GM23338 (cell line): ENCODE data around the gene CYBRD1. TPM values are rescaled to one million over a fixed set of nuclear protein-coding genes. Genes with fewer than 3 reads are reported as not detected.

Experiments used
- ATAC-seq: fragments of 200-7000 bp; cut with Tn5 transposase; 3 replicates; pipeline ENCODE4 v1.9.1; 2020
- DNase-seq: peaks from one replicate; pipeline ENCODE4 v3.0.0-alpha.2; 2015; ENCODE audit warnings: low spot score
- H2AFZ ChIP-seq: fragments of 200-600 bp; sonication (generic); 2 replicates; pipeline ENCODE4 v1.8.0; 2016; ENCODE audit warnings: antibody characterized with exemption, mild to moderate bottlenecking, moderate library complexity
- H3F3A ChIP-seq: fragments of 200-600 bp; sonication (generic); replicated peaks from 2 replicates; pipeline ENCODE4 v1.8.0; 2017; ENCODE audit warnings: antibody characterized with exemption, mixed run types, low read depth
- H3K27ac ChIP-seq: fragments of 200-600 bp; sonication (generic); 2 replicates; pipeline ENCODE4 v1.6.1; 2016; ENCODE audit warnings: low read depth
- H3K27me3 ChIP-seq: fragments of 200-600 bp; sonication (generic); 2 replicates; pipeline ENCODE4 v1.8.0; 2016; ENCODE audit warnings: mild to moderate bottlenecking, mixed run types, moderate library complexity; ENCODE audit not compliant: insufficient read depth
- H3K36me3 ChIP-seq: fragments of 200-600 bp; sonication (generic); 2 replicates; pipeline ENCODE4 v1.8.0; 2016; ENCODE audit warnings: mild to moderate bottlenecking; ENCODE audit not compliant: insufficient read depth
- H3K4me1 ChIP-seq: fragments of 200-600 bp; sonication (generic); 2 replicates; pipeline ENCODE4 v1.8.0; 2016; ENCODE audit warnings: mild to moderate bottlenecking, moderate library complexity; ENCODE audit not compliant: insufficient read depth
- H3K4me2 ChIP-seq: fragments of 200-600 bp; sonication (generic); 2 replicates; pipeline ENCODE4 v1.7.1; 2017; ENCODE audit warnings: mixed run types
- H3K4me3 ChIP-seq: fragments of 200-600 bp; sonication (generic); 2 replicates; pipeline ENCODE4 v1.6.1; 2016; ENCODE audit warnings: mixed run types
- H3K79me2 ChIP-seq: fragments of 200-600 bp; sonication (generic); replicated peaks from 2 replicates; pipeline ENCODE4 v1.8.0; 2017; ENCODE audit warnings: mild to moderate bottlenecking; ENCODE audit not compliant: insufficient read depth
- H3K9me2 ChIP-seq: fragments of 200-600 bp; sonication (generic); 2 replicates; pipeline ENCODE4 v1.8.0; 2017; ENCODE audit not compliant: insufficient read depth
- H4K20me1 ChIP-seq: fragments of 200-600 bp; sonication (generic); replicated peaks from 2 replicates; pipeline ENCODE4 v1.8.0; 2017; ENCODE audit warnings: mild to moderate bottlenecking; ENCODE audit not compliant: insufficient read depth
- H3K27ac Mint-ChIP-seq: 2 replicates; pipeline ENCODE4 v1.8.0; 2020; ENCODE audit warnings: inconsistent platforms, mild to moderate bottlenecking, moderate library complexity, mixed read lengths
- H3K27me3 Mint-ChIP-seq: 3 replicates; pipeline ENCODE4 v1.8.0; 2022; ENCODE audit warnings: low read depth, mild to moderate bottlenecking, moderate library complexity, mixed read lengths, inconsistent platforms; ENCODE audit not compliant: insufficient read depth, poor library complexity
- H3K36me3 Mint-ChIP-seq: 3 replicates; pipeline ENCODE4 v1.8.0; 2021; ENCODE audit warnings: low read depth, mild to moderate bottlenecking, inconsistent platforms, moderate library complexity, mixed read lengths
- H3K4me1 Mint-ChIP-seq: 3 replicates; pipeline ENCODE4 v1.8.0; 2020; ENCODE audit warnings: mild to moderate bottlenecking, inconsistent platforms, mixed read lengths
- H3K4me3 Mint-ChIP-seq: 3 replicates; pipeline ENCODE4 v1.8.0; 2021; ENCODE audit warnings: moderate library complexity, mild to moderate bottlenecking, inconsistent platforms, mixed read lengths
- H3K9me3 Mint-ChIP-seq: 3 replicates; pipeline ENCODE4 v1.8.0; 2020; ENCODE audit warnings: moderate library complexity, mild to moderate bottlenecking, inconsistent platforms, mixed read lengths
- CTCF ChIP-seq, 2 experiments: fragments of 200-600 bp in 1 of 2; sonication (generic) in 1 of 2; conservative IDR thresholded peaks; 2 replicates each; pipeline versions ENCODE4 v1.5.1 to v1.6.1; 2016 to 2017; ENCODE audit warnings: antibody characterized with exemption in 2 of 2, low read depth in 2 of 2, mild to moderate bottlenecking in 2 of 2, moderate library complexity in 1 of 2
- ETS1 ChIP-seq: IDR thresholded peaks from 2 replicates; pipeline ENCODE4 v1.6.1; 2016; ENCODE audit warnings: antibody characterized with exemption
- EZH2phosphoT487 ChIP-seq: fragments of 200-600 bp; sonication (generic); IDR thresholded peaks from one replicate; pipeline ENCODE4 v1.8.1; 2018; ENCODE audit warnings: antibody characterized with exemption; ENCODE audit not compliant: unreplicated experiment
- NANOG ChIP-seq: IDR thresholded peaks from 2 replicates; pipeline ENCODE4 v1.6.1; 2016; ENCODE audit warnings: antibody characterized with exemption, borderline replicate concordance
- POLR2AphosphoS5 ChIP-seq: IDR thresholded peaks from 2 replicates; pipeline ENCODE4 v1.6.1; 2016; ENCODE audit warnings: antibody characterized with exemption, low read depth
- REST ChIP-seq: IDR thresholded peaks from one replicate; pipeline ENCODE4 v1.6.1; 2018; ENCODE audit warnings: antibody characterized with exemption; ENCODE audit not compliant: unreplicated experiment
- STAT1 ChIP-seq: IDR thresholded peaks from one replicate; pipeline ENCODE4 v1.6.1; 2016; ENCODE audit warnings: antibody characterized with exemption; ENCODE audit not compliant: unreplicated experiment
- ZNF114 ChIP-seq: fragments of 250-450 bp; sonication (Bioruptor Pico); IDR thresholded peaks from 2 replicates; pipeline ENCODE4 v1.5.0; 2020; ENCODE audit warnings: mild to moderate bottlenecking, moderate library complexity
- ZNF331 ChIP-seq: fragments of 250-450 bp; sonication (Bioruptor Pico); IDR thresholded peaks from 2 replicates; pipeline ENCODE4 v1.5.0; 2020; ENCODE audit warnings: low read depth, mild to moderate bottlenecking, moderate library complexity
- polyA plus RNA-seq: library from polyadenylated mRNA; unstranded; fragments of >200 nt; fragmentation: Nextera tagmentation; extraction: Ambion mirVana; gene quantifications from 2 replicates; pipeline ENCODE4 v1.2.1, GENCODE V29; 2016
- total RNA-seq: library from RNA; depleted of rRNA; stranded (reverse); fragments of >200 nt; shearing (Covaris generic); gene quantifications from 2 replicates; pipeline ENCODE4 v1.2.3, GENCODE V29; 2014

Gene CYBRD1
- total and polyA plus RNA-seq, 2 experiments from 2014 or later: 3.4 to 5.3 TPM

GRCh38 chr2:171557363-171557762 lies 35.1 kb downstream of the CYBRD1 start:
- H3K4me3 ChIP-seq: no peak overlapping the region
- Mint-ChIP-seq H3K4me3 (no peak overlapping the region), H3K36me3 (peaks cover 3% of the 10 kb centered on the region; the same call in 1 of the 3 replicates), H3K27me3 (peaks cover 1% of the 10 kb centered on the region), H3K9me3 (no peaks in the 10 kb centered on the region), H3K27ac (no peak overlapping the region), H3K4me1 (peaks cover 14% of the 10 kb centered on the region)
- H3K27ac ChIP-seq: no peak overlapping the region
- no peak overlapping the region for H3K4me2 ChIP-seq
- H2AFZ ChIP-seq: no peak overlapping the region
- DNase-seq (no peak), ATAC-seq (no peak)
- no peaks in the 10 kb centered on the region for H3K79me2 ChIP-seq
- H3K9me2 ChIP-seq: no peaks in the 10 kb centered on the region
- TF ChIP-seq STAT1: no peak
- no peak for TF ChIP-seq ZNF114
- TF ChIP-seq NANOG: no peak
- TF ChIP-seq CTCF (conservative IDR thresholded peaks at IDR 0.05; ENCODE audit: low read depth in 2 of 2): no peak
- TF ChIP-seq EZH2phosphoT487: no peak
- H3F3A ChIP-seq: no peaks in the 10 kb centered on the region
- no peaks in the 10 kb centered on the region for H3K36me3 ChIP-seq
- H3K4me1 ChIP-seq: no peaks in the 10 kb centered on the region
- no peaks in the 10 kb centered on the region for H4K20me1 ChIP-seq
- no peaks in the 10 kb centered on the region for H3K27me3 ChIP-seq

GRCh38 chr2:171563301-171563700 lies 41.0 kb downstream of the CYBRD1 start:
- H3K36me3 Mint-ChIP-seq: no peaks in the 10 kb centered on the region
- TF ChIP-seq ZNF331 (CRISPR knock-in tag) (no peak), ZNF114 (no peak), STAT1 (no peak), ETS1 (no peak), POLR2AphosphoS5 (no peak)
- Histone ChIP-seq H3K27me3 (no peaks in the 10 kb centered on the region), H3K4me3 (no peak overlapping the region), H3K27ac (no peak overlapping the region), H3K4me1 (no peaks in the 10 kb centered on the region), H3K79me2 (no peaks in the 10 kb centered on the region), H2AFZ (no peak overlapping the region; the same call in 1 of the 2 replicates), H3K4me2 (no peak overlapping the region), H4K20me1 (no peaks in the 10 kb centered on the region), H3F3A (no peaks in the 10 kb centered on the region), H3K9me2 (no peaks in the 10 kb centered on the region), H3K36me3 (no peaks in the 10 kb centered on the region)
- no peak overlapping the region for H3K27ac Mint-ChIP-seq
- ATAC-seq (no peak), DNase-seq (no peak)
- H3K4me1 Mint-ChIP-seq: peaks cover 12% of the 10 kb centered on the region
- H3K9me3 Mint-ChIP-seq: no peaks in the 10 kb centered on the region
- H3K4me3 Mint-ChIP-seq: no peak overlapping the region
- H3K27me3 Mint-ChIP-seq: peaks cover 3% of the 10 kb centered on the region

- no peaks in the 10 kb centered on the region for H3K36me3 Mint-ChIP-seq
- H3K9me3 Mint-ChIP-seq: no peaks in the 10 kb centered on the region
- H3K27me3 ChIP-seq: no peaks in the 10 kb centered on the region
- no peak overlapping the region for H3K4me3 ChIP-seq
- H3K27ac Mint-ChIP-seq: no peak overlapping the region
- peaks cover 8% of the 10 kb centered on the region; the same call in 2 of the 3 replicates for H3K4me1 Mint-ChIP-seq
- H3K9me2 ChIP-seq: no peaks in the 10 kb centered on the region
- H3K27me3 Mint-ChIP-seq: peaks cover 3% of the 10 kb centered on the region
- no peak overlapping the region for H3K4me2 ChIP-seq
- H3F3A ChIP-seq: no peaks in the 10 kb centered on the region
- no peaks in the 10 kb centered on the region for H3K4me1 ChIP-seq
- H2AFZ ChIP-seq: no peak overlapping the region
- TF ChIP-seq REST (no peak), ZNF331 (CRISPR knock-in tag) (no peak), POLR2AphosphoS5 (no peak), ZNF114 (no peak)
- DNase-seq (no peak), ATAC-seq (no peak)
- H3K27ac ChIP-seq: no peak overlapping the region
- no peaks in the 10 kb centered on the region for H3K36me3 ChIP-seq
- H3K4me3 Mint-ChIP-seq: no peak overlapping the region
- H3K79me2 ChIP-seq: no peaks in the 10 kb centered on the region
- no peaks in the 10 kb centered on the region for H4K20me1 ChIP-seq
Measured at GRCh38 chr2:171564463-171564862, 42.2 kb downstream of the CYBRD1 start.
